HT-29 (cell line): ENCODE data around the gene E2F3. TPM values are rescaled to one million over a fixed set of nuclear protein-coding genes. Genes with fewer than 3 reads are reported as not detected.

Experiments
- DNase-seq: peaks from one replicate; pipeline ENCODE4 v3.0.0-alpha.2; 2015; ENCODE audit warnings: low spot score
- small RNA-seq: library from RNA; depleted of rRNA; stranded (forward); fragments of <200 nt; gene quantifications from one replicate; pipeline ENCODE3, GENCODE V24; 2014
- total RNA-seq: library from RNA; depleted of rRNA; stranded (reverse); fragments of >200 nt; shearing (Covaris generic); gene quantifications from 2 replicates; pipeline ENCODE4 v1.2.3, GENCODE V29; 2014; rRNA removed

Gene E2F3
- total RNA-seq, 1 experiment from 2014 or later: 4.2 TPM

- DNase-seq: peak; percentile 26
Measured at GRCh38 chr6:20533746-20534294, 132.1 kb downstream of the E2F3 start.

GRCh38 chr6:20534295-20535262, 132.9 kb downstream of the E2F3 start, which contains the start of gene CDKAL1:
Gene CDKAL1 (plus strand): TSS chr6:20534457. CDS start chr6:20546351, 11,894 bp downstream.
- DNase-seq: peak; percentile 86

GRCh38 chr6:20538131-20538662, 136.5 kb downstream of the E2F3 start:
- no peak for DNase-seq

GRCh38 chr6:20538907-20539306, 137.2 kb downstream of the E2F3 start:
- no peak for DNase-seq

- DNase-seq: no peak
Measured at GRCh38 chr6:20539387-20539786, 137.7 kb downstream of the E2F3 start.

- no peak for DNase-seq
Measured at GRCh38 chr6:20540683-20541082, 139.0 kb downstream of the E2F3 start.

GRCh38 chr6:20541382-20541781, 139.7 kb downstream of the E2F3 start:
- no peak for DNase-seq

GRCh38 chr6:20542927-20543602, 141.4 kb downstream of the E2F3 start:
- no peak for DNase-seq

Small RNA genes lying within 50 kb of the gene (small RNA-seq; reads per million reads assigned to genes)
- gene RF00019 (not detected), gene RNU6-141P (not detected)

Other genes with a start within 250 kb of the E2F3 start
- 1.0 and 3.7 TPM in 2 replicates for gene MBOAT1, start 189.4 kb upstream of the E2F3 start, total RNA-seq
- 9.5 and 9.8 TPM in 2 replicates for gene CDKAL1, start 132.6 kb downstream of the E2F3 start, total RNA-seq